GM12874 (cell line): ENCODE data around the gene ACTMAP.

ENCODE experiments used
- CTCF ChIP-seq: IDR thresholded peaks from 2 replicates; pipeline ENCODE4 v1.5.1; 2011; ENCODE audit warnings: low read depth, mild to moderate bottlenecking, control low read depth, low read length, moderate library complexity; ENCODE audit not compliant: insufficient read depth

ACTMAP gene

DNA sequence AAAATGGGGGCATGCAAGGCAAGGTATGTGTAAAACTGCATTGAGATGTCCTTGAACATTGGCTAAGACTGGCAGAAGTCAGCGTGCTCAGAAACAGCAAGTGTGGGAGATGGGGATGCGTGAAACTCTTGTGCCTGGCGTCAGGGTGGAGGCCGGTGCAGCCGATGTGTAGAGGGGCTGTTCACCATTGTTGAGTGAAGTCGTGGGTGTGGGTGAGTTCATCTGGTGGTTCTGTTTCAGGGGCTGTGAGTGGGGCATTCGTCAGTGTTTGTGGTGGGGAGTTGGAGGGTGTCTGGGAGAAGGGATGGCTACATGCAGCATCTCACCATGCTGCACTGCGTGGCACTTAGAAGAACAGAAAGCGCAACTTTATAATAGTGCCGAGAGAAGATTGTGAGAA, 13.7 kb upstream of the ACTMAP start:
- no peak for TF ChIP-seq CTCF

DNA sequence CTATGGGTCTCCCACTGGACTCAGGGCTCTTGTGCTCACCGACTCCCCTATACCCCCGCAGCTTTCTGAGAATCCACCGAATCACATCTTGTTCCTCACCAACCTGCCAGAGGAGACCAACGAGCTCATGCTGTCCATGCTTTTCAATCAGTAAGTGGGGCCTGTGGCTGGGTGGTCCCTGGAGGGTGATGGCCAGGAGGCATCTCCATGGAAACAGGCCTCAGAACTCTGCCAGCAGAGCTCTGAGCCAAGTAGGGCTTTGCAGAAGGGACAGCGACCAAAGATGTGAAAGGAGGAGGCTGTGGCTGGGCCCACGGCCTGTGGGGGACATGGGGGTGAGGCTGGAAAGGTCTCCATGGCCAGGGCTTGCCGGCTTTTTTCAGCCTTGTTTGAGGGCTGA, 13.2 kb upstream of the ACTMAP start:
- no peak for TF ChIP-seq CTCF

GRCh38 chr19:40762754-40763470, 12.6 kb upstream of the ACTMAP start:
- TF ChIP-seq CTCF = no peak

GRCh38 chr19:40759352-40759751, 9.1 kb upstream of the ACTMAP start:
- TF ChIP-seq CTCF = no peak

- no peak for TF ChIP-seq CTCF
Measured at GRCh38 chr19:40758491-40758890, 8.2 kb upstream of the ACTMAP start.

DNA sequence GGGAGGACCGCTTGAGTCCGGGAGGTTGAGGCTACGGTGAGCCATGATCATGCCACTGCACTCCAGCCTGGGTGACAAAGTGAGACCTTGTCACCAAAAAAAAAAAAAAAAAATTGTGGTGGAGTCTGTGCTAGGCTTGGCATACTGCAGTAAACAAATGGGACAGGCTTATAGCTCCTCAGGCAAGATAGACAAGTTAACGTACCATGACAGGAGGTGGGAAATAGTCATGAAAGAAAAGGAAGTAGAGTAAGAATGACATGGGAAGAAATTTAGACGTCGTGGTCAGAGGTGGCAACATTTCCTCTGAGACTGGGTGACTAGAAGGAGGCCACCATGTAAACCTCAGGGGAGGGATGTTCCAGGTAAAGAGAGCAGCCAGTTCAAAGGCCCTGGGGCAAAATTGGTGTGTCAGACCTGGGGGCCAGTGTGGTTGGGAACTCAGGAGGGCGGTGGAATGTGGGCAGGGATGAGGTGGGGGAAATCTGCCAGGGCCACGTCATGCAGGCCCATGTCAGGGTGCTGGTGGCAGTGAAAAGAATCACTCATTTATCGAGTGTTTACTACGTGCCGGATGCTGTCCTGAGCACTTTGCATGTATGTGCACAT, 6.3 kb upstream of the ACTMAP start:
- TF ChIP-seq CTCF = no peak

DNA sequence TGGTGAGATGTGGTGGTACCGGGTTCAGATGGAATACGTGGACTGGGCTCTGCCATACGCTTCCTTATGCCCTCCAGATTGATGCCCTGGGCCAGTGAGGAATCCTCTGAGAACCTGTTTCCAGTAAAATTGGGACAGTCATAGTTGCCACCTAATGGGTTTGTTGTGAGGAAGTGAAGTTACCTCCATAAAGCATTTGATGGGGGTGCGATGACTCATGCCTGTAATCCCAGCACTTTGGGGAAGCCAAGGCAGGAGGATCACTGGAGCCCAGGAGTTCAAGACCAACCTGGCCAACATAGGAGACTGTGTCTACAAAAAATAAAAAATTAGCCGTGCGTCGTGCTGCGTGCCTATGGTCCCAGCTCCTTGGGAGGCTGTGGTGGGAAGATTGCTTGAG, 5.5 kb upstream of the ACTMAP start:
- TF ChIP-seq CTCF = no peak
